T-helper 2 cell treated with Interferon-gamma antibody and Interleukin-4, amounts not matched to agents 5 μg/mL and 100 μg/mL, for 36 hours (primary cell): ENCODE data around the gene EXOC3.

Experiments
- DNase-seq: peaks from one replicate; pipeline ENCODE4 v3.0.0; 2021; ENCODE audit warnings: low spot score
- H3K27ac Mint-ChIP-seq: one replicate; pipeline ENCODE4 v1.8.0; 2021; ENCODE audit warnings: mild to moderate bottlenecking, mixed read lengths
- H3K27me3 Mint-ChIP-seq: one replicate; pipeline ENCODE4 v1.8.0; 2021; ENCODE audit warnings: low read depth, mixed read lengths
- H3K36me3 Mint-ChIP-seq: one replicate; pipeline ENCODE4 v1.8.0; 2021; ENCODE audit warnings: low read depth, mixed read lengths
- H3K4me1 Mint-ChIP-seq: one replicate; pipeline ENCODE4 v1.8.0; 2021; ENCODE audit warnings: low read depth, mixed read lengths
- H3K4me3 Mint-ChIP-seq: one replicate; pipeline ENCODE4 v1.8.0; 2022; ENCODE audit warnings: mild to moderate bottlenecking, moderate library complexity, mixed read lengths
- H3K9me3 Mint-ChIP-seq: one replicate; pipeline ENCODE4 v1.8.0; 2021; ENCODE audit warnings: mixed read lengths

Gene EXOC3

DNA sequence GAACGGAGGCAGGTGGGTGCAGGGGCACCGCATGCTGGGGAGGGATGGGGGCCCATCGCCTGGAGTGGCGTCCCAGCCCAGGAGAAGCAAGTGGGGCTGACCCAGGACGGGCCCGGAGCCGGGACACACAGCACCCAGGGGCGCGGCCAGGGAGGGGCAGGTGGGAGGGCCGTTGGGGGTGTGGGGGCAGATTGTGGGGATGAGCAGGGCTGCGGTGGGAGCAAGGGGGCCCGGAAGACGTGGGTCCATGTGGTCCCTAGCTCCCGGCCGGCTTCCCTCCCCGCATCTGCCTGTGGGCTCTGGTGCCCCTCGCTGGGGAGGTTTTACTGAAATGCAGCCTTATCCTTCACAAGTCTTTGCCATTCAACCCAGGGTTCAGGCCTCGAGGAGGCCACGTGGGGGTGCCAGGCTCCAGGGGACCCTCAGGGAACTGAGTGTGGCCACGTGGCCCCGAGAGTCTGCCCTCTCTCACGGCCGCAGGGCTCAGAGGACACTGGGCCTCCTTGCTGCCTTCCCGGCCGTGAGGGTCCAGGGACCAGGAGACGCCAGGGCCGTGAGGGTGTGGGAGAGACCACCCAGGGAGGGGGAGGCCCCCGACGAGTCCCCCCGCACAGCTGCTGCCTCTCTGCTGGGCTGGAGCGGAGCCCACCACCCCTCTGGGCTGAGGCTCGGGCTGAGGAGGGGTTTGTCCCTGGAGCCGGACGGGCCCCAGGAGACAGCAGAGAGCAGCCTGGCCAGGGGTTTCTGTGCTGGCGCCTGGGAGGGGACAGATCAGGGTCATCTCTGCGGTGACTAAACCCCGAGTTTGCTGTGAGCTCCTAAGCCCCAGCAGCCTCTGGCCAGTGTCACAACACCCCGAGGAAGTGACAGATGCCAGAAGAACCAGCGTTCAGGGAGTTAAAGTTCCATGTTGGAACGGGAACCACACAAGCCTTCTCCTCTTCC is 46.0 kb downstream of the EXOC3 start:
- no peak overlapping the region for H3K27ac Mint-ChIP-seq
- H3K4me1 Mint-ChIP-seq, result no peaks in the 10 kb centered on the region
- no peak for DNase-seq
- H3K4me3 Mint-ChIP-seq, result no peak overlapping the region
- no peaks in the 10 kb centered on the region for H3K9me3 Mint-ChIP-seq
- peaks cover 4% of the 10 kb centered on the region for H3K27me3 Mint-ChIP-seq
- no peaks in the 10 kb centered on the region for H3K36me3 Mint-ChIP-seq

GRCh38 chr5:489689-490080 is 46.7 kb downstream of the EXOC3 start:
- Mint-ChIP-seq H3K9me3 (no peaks in the 10 kb centered on the region), H3K27ac (no peak overlapping the region), H3K27me3 (peaks cover 4% of the 10 kb centered on the region), H3K4me3 (no peak overlapping the region), H3K36me3 (no peaks in the 10 kb centered on the region), H3K4me1 (no peaks in the 10 kb centered on the region)
- DNase-seq, result no peak

- H3K27ac Mint-ChIP-seq, result no peak overlapping the region
- no peaks in the 10 kb centered on the region for H3K9me3 Mint-ChIP-seq
- H3K4me1 Mint-ChIP-seq, result no peaks in the 10 kb centered on the region
- no peak overlapping the region for H3K4me3 Mint-ChIP-seq
- H3K27me3 Mint-ChIP-seq, result no peaks in the 10 kb centered on the region
- DNase-seq, result no peak
- no peaks in the 10 kb centered on the region for H3K36me3 Mint-ChIP-seq
Measured at GRCh38 chr5:490116-491106, 47.4 kb downstream of the EXOC3 start.

DNA sequence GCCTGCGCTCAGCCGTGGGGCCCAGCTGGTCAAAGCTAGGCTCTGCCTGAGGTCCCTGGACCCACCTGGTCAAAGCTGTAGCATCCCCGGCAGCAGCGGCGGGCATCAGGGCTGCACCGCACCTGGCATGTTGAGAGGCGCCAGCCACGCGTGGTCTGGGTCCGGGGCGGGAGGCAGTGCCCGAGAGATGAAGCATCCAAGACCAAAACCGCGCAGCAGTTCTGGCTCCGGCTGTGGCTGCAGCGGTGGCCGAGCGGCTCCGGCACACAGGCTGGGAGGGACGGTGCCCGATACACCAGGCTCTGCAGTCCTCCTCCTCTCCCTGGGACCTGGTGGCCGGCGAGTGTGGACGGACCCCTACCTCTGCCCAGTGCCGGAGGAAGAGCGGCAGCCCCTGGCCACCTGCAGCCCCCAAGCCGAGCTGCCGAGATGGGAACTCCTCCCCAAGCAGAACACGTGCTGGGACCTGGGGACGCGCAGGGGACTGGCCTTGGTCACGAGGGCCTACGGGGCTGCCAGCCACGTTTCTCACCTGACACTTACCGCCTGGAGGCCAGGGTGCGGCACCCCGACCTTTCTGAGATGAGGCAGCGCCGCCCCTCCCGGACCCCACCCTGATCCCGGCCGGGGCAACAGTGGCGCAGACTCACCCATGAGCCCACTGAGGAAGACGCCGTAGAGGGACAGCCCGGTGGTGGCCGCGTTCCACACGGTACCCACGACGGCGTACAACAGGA is 48.3 kb downstream of the EXOC3 start:
- DNase-seq, result no peak
- Mint-ChIP-seq H3K27me3 (no peaks in the 10 kb centered on the region), H3K4me1 (no peaks in the 10 kb centered on the region), H3K27ac (no peak overlapping the region), H3K9me3 (no peaks in the 10 kb centered on the region), H3K4me3 (no peak overlapping the region), H3K36me3 (no peaks in the 10 kb centered on the region)

DNA sequence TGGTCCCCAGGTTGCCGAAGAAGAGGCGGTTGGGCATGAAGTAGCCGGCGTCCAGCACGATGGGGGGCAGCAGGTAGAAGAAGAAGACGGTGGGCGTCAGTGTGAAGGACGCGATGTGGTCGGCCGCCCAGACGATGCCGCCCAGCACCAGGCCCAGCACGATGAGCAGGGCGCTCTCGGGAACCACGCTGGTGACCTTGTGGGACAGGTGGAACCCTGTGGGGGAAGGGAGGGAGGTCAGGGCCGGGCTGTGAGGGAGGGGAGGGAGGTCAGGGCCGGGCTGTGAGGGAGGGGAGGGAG is 48.8 kb downstream of the EXOC3 start:
- no peaks in the 10 kb centered on the region for H3K4me1 Mint-ChIP-seq
- H3K27me3 Mint-ChIP-seq, result no peaks in the 10 kb centered on the region
- no peak overlapping the region for H3K27ac Mint-ChIP-seq
- no peak for DNase-seq
- no peaks in the 10 kb centered on the region for H3K36me3 Mint-ChIP-seq
- no peaks in the 10 kb centered on the region for H3K9me3 Mint-ChIP-seq
- H3K4me3 Mint-ChIP-seq, result no peak overlapping the region

- Mint-ChIP-seq H3K4me1 (no peaks in the 10 kb centered on the region), H3K27me3 (no peaks in the 10 kb centered on the region), H3K4me3 (no peak overlapping the region), H3K36me3 (no peaks in the 10 kb centered on the region), H3K9me3 (no peaks in the 10 kb centered on the region), H3K27ac (no peak overlapping the region)
- no peak for DNase-seq
Measured at GRCh38 chr5:492314-492893, 49.4 kb downstream of the EXOC3 start.

- H3K4me3 Mint-ChIP-seq, result no peak overlapping the region
- no peaks in the 10 kb centered on the region for H3K4me1 Mint-ChIP-seq
- H3K27me3 Mint-ChIP-seq, result no peaks in the 10 kb centered on the region
- H3K36me3 Mint-ChIP-seq, result no peaks in the 10 kb centered on the region
- DNase-seq, result no peak
- no peak overlapping the region for H3K27ac Mint-ChIP-seq
- no peaks in the 10 kb centered on the region for H3K9me3 Mint-ChIP-seq
Measured at GRCh38 chr5:493119-493701, 50.2 kb downstream of the EXOC3 start.

GRCh38 chr5:493758-494157 is 50.8 kb downstream of the EXOC3 start:
- Mint-ChIP-seq H3K9me3 (no peaks in the 10 kb centered on the region), H3K27me3 (no peaks in the 10 kb centered on the region), H3K27ac (no peak overlapping the region), H3K36me3 (no peaks in the 10 kb centered on the region), H3K4me3 (no peak overlapping the region), H3K4me1 (no peaks in the 10 kb centered on the region)
- no peak for DNase-seq

- Mint-ChIP-seq H3K27me3 (no peaks in the 10 kb centered on the region), H3K4me3 (no peak overlapping the region), H3K4me1 (no peaks in the 10 kb centered on the region), H3K27ac (no peak overlapping the region), H3K9me3 (no peaks in the 10 kb centered on the region), H3K36me3 (no peaks in the 10 kb centered on the region)
- no peak for DNase-seq
Measured at GRCh38 chr5:494667-495255, 51.8 kb downstream of the EXOC3 start.

DNA sequence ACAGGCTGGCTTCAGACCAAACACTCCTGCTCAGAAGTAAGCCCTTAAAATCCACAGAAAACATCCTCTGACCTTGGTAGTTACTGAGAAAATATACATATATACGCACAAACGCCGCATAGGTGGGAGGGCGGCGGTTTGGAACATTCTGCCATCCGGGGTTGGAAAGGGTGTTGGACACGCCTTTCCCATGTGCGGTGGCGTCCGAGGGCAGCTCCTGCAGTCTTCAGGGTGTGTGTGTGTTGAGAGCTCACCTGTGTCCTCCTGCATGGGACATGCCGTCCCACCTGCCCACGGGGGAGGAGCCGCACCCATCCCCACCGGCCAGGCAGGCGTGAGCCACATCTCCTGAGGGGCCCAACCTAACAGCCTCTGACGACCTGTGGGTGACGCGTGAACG is 53.1 kb downstream of the EXOC3 start:
- H3K4me1 Mint-ChIP-seq, result no peaks in the 10 kb centered on the region
- H3K9me3 Mint-ChIP-seq, result no peaks in the 10 kb centered on the region
- no peak for DNase-seq
- no peak overlapping the region for H3K27ac Mint-ChIP-seq
- H3K36me3 Mint-ChIP-seq, result no peaks in the 10 kb centered on the region
- no peaks in the 10 kb centered on the region for H3K27me3 Mint-ChIP-seq
- H3K4me3 Mint-ChIP-seq, result no peak overlapping the region

DNA sequence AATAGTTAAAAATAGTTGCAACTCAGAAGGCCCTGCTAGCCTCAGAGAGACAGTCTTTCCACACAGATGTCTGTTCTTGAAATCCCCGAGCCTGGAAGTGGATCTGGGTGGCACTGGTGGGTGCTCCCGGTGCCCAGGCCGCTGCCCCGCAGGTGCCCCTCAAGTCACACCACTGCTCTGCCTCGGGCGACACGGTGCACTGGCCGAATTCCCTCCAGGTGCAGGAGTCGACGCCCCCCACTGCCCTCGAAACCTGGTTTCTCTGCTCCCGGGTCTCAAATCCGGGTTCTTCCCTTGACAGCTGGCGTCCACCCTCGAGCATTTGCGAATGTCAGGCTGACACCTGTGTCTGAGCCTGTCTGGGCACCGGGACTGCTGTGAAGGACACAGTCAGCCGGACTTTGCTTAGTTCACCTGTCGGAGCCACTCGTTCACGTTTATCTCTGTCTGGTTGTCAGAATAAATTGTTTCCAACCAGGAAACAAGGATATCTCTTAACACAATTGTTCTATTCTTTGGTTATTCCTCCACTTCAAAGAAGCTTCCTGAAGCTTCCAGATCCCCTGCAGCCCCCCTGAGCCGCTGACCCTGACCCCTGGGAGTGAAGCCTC is 54.2 kb downstream of the EXOC3 start:
- Mint-ChIP-seq H3K36me3 (no peaks in the 10 kb centered on the region), H3K9me3 (no peaks in the 10 kb centered on the region), H3K4me1 (no peaks in the 10 kb centered on the region), H3K4me3 (no peak overlapping the region), H3K27ac (no peak overlapping the region), H3K27me3 (peaks cover 4% of the 10 kb centered on the region)
- DNase-seq, result no peak

GRCh38 chr5:497871-498509 is 55.0 kb downstream of the EXOC3 start:
- Mint-ChIP-seq H3K36me3 (no peaks in the 10 kb centered on the region), H3K27me3 (peaks cover 9% of the 10 kb centered on the region), H3K27ac (no peak overlapping the region), H3K4me1 (no peaks in the 10 kb centered on the region), H3K9me3 (no peaks in the 10 kb centered on the region), H3K4me3 (no peak overlapping the region)
- no peak for DNase-seq
